Activated CD8-positive, alpha-beta memory T cell treated with anti-CD3 and anti-CD28 coated beads, Interleukin-2, amount 50 U/mL, for 1 hour (primary cell): ENCODE measurements around the gene MOSMO.

Experiments used
- DNase-seq: peaks from one replicate; pipeline ENCODE4 v3.0.0-alpha.2; 2020; ENCODE audit errors: extremely low read depth

Gene MOSMO

DNA sequence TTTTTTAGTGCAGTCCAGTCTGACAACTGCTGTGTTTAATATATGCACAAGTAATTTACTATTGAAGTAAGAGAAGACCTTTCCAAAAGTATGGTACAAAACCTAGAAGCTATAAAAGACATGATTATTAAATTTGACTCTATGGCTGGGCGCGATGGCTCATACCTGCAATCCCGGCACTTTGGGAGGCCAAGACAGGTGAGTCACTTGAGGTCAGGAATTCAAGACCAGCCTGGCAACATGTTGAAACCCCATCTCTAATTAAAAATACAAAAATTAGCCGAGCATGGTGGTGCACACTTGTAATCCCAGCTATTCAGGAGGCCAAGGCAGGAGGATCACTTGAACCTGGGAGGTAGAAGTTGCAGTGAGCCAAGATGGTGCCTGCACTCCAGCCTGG is 43.1 kb downstream of the MOSMO start:
- DNase-seq = no peak

GRCh38 chr16:22052980-22053379 is 45.1 kb downstream of the MOSMO start:
- no peak for DNase-seq

DNA sequence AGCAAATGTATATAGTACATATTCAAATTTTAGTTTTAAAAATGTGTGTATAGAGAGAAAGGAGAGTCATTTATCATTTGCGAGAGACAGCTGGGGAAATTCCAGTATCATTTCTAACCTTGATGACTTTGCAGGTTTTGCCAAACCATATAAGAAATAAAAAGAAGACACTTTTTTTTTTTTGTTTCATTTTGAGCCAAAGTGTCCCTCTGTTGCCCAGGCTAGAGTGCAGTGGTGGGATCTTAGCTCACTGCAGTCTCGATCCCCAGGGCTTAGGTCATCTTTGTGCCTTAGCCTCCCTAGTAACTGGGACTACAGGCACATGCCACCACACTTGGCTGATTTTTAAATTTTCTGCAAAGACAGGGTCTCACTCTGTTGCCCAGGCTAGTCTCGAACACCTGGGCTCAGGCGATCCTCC is 46.0 kb downstream of the MOSMO start:
- DNase-seq = no peak

- no peak for DNase-seq
These were observed 47.1 kb downstream of the MOSMO start for GRCh38 chr16:22054847-22055590.

DNA sequence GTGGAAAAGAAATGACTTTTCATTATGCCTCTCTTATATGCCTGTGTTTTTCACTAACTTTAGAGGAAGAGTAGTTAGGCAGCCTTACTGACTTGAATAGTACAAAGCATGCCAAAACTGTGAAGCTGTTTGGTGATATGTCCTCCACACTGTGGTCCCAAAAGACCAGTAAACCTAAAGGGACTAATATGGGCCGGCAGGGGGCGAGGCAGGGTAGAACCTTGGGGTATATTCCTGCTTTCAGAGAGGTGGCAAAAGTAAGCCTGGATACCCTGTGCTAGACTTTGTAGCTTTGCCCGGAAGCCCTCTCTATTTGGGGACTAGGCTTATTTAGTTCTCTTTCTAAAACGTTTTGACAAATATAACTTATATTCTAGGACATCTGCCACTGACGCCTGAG is 48.0 kb downstream of the MOSMO start:
- no peak for DNase-seq

- DNase-seq = no peak
These were observed 56.1 kb downstream of the MOSMO start for GRCh38 chr16:22063888-22064467.

DNA sequence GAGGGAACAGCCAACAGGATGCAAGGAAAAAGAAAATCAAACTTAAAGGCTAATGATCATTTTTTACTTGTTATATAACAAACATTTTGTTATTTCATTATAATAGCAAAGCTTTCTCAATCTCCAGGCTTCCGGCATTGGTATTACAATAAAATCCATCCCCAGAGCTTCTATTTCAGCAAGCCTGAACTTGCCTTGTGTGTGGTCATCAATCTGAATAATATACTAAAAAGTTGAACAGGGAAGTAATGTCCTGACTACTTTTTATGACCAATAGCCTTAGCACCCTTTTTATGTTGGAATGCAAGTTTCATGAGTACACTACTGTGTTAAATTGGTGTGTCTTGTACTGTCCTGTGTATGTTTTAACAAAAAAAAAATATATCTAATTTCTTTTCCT is 57.3 kb downstream of the MOSMO start:
- DNase-seq = no peak

GRCh38 chr16:22070361-22071330 is 62.7 kb downstream of the MOSMO start:
- no peak for DNase-seq

DNA sequence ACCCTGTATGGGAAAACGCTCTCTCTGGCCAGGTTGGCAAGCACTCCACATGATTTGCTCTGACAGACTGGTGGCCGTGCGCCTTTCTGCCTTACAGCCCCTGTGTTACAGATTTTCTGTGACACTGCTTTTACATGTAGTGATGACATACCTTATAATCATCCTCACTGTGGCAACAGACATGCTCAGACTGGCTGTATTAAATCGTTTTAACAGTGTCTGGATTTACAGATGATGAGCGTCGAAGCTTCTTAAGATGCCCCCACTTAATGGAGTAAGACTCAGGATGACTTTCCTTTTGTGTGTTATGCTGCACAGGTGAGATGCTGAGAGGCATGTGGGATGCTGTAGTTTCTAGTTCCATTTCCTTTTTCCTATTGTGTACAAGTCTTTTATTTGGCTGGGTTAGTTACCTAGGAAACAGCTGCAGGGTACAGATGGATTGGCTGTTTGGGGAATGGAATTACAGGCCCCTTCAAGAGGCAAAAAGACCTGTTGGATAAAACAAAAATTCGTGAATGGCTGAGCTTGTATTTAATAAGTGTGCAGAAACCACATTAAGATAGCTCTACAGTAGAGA is 63.5 kb downstream of the MOSMO start:
- no peak for DNase-seq

- no peak for DNase-seq
These were observed 65.4 kb downstream of the MOSMO start for GRCh38 chr16:22073350-22073749.

- no peak for DNase-seq
These were observed 67.3 kb downstream of the MOSMO start for GRCh38 chr16:22075043-22075757.

GRCh38 chr16:22075776-22076175 is 67.9 kb downstream of the MOSMO start:
- DNase-seq = no peak

DNA sequence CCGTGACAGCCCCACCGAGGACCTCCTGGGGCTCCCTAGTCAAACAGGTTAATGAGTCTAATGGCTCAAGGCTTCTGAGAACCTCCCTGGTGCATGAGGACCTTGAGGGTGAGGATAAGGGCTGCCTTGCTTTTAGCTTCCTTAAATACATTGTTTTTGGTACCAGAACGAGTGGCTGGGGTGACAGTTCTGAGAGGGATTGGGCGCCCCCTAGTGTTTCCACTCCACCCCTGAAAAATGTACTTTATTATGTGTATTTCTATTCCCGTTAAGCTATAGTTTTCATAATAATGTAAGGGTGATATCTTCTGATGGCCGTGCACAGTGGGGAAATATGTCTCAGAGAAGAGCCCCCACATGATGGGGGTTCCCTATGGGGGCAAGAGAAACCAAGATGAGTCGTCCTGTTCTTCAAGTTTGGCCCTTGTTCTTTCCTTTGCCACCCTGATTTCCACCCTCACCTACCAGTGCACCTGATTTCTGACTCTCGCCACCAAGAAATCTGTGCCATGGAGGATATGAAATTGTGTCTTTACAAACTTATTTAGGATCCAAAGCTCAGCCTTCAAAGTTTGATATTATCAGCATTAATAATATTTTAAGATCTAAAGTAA is 69.9 kb downstream of the MOSMO start:
- peak; percentile 24 for DNase-seq

- no peak for DNase-seq
These were observed 70.7 kb downstream of the MOSMO start for GRCh38 chr16:22078656-22079055.

- DNase-seq = no peak
These were observed 73.1 kb downstream of the MOSMO start for GRCh38 chr16:22081050-22081449.

GRCh38 chr16:22086440-22086839 is 78.5 kb downstream of the MOSMO start:
- DNase-seq = no peak

GRCh38 chr16:22088642-22089041 is 80.7 kb downstream of the MOSMO start:
- no peak for DNase-seq

DNA sequence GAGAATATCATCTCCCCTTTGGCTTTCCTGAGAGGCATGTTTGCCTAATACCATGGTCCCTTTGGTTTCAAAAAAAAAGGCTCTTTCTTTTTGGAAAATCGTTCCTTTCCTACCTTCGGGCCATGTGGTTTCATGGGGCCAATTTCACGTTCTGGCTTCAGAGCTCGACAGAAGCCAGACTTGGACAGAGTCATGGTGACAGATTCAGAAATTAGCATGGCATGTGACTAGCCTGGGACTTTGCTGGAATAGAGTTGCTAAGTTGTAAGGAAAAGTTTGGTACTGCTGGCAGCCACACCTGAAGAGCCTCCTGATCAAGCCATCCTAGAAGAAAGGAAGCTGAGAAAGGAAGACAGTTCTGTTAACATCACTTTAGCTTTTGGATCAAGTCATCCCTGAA is 82.0 kb downstream of the MOSMO start:
- no peak for DNase-seq

GRCh38 chr16:22091721-22092120 is 83.8 kb downstream of the MOSMO start:
- no peak for DNase-seq

- DNase-seq = no peak
These were observed 84.4 kb downstream of the MOSMO start, which contains the start of gene VWA3A for GRCh38 chr16:22092143-22092933. TSS of gene VWA3A (plus strand) at chr16:22092541. CDS start at chr16:22092638, 97 bp downstream.
